Measurements from ENCODE around the gene EFNA3.
A peak's percentile ranks its signal among the peaks of the same experiment; 100 is the strongest.

Gene EFNA3

DNA sequence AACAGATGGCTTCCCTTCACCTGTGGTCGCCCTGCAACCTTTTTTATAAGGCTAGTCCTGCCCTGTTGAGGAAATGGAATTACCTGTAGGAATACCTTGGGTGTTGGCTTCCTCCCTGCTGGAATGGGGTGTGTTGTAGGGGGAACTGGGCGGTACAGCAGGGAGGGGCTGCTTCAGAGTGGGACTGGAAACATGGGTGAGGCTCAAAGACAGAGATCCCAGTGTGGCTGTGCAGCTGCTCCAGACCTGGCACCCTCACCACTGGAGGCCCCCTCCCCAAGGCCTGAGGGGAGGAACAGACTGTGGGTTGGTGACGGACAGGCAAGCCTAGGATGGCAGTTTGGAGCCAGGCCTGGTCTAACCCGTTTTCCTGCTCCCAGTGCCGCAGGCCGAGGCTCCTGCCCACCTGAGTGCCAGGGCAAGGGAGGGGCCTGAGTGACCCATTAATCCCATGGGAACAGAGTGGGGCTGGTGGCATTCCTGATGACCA is 4.5 kb downstream of the EFNA3 start:
- whole genome bisulfite sequencing = 75% methylated on average over 6 of the region's 6 CpGs
- peak overlapping the region; percentile 31 for H4K91ac ChIP-seq (ENCODE audit: low read length)
- no peak overlapping the region for H3K4me2 ChIP-seq (ENCODE audit: low read length, poor library complexity, severe bottlenecking)

GRCh38 chr1:155083865-155084721 is 5.5 kb downstream of the EFNA3 start:
- Histone ChIP-seq H3K4me2 (ENCODE audit: low read length, poor library complexity, severe bottlenecking) (peak overlapping the region; percentile 62), H4K91ac (ENCODE audit: low read length) (no peak overlapping the region), H3K9ac (ENCODE audit: low read length) (peak overlapping the region; percentile 81), H4K8ac (ENCODE audit: low read length) (peak overlapping the region; percentile 65), H2AFZ (ENCODE audit: low read depth, low read length) (peak overlapping the region; percentile 44), H3K4me3 (ENCODE audit: insufficient read depth in 1 of 2, low read depth in 1 of 2, low read length in 2 of 2) (peak overlapping the region in 1 of 2 experiments; percentile 84), H3K4me1 (ENCODE audit: control insufficient read depth, insufficient read depth, low read depth, low read length) (peaks cover 59% of the 10 kb centered on the region), H3K36me3 (ENCODE audit: control insufficient read depth in 1 of 2, insufficient read depth in 2 of 2, low read depth in 1 of 2, low read length in 2 of 2) (peaks cover 0 to 4% of the 10 kb centered on the region in 2 experiments), H3K9me3 (ENCODE audit: control insufficient read depth, low read length) (no peaks in the 10 kb centered on the region), H3K4ac (ENCODE audit: low read depth in 1 of 2, low read length in 2 of 2) (peak overlapping the region in 1 of 2 experiments; percentile 37), H2BK120ac (ENCODE audit: low read depth, low read length) (no peak overlapping the region), H3K79me1 (replicated peaks; ENCODE audit: low read length, poor library complexity, severe bottlenecking) (no peaks in the 10 kb centered on the region), H3K27me3 (ENCODE audit: control insufficient read depth in 1 of 2, insufficient read depth in 1 of 2, low read length in 2 of 2) (peaks cover 51 to 52% of the 10 kb centered on the region in 2 experiments), H2BK12ac (ENCODE audit: low read length in 2 of 2) (peak overlapping the region in 1 of 2 experiments; percentile 0), H3K23ac (ENCODE audit: low read length in 2 of 2) (no peak overlapping the region), H3K14ac (ENCODE audit: low read length in 2 of 2) (peak overlapping the region in 1 of 2 experiments; percentile 6), H2BK15ac (ENCODE audit: low read depth, poor library complexity, severe bottlenecking) (peak overlapping the region; percentile 21), H3K27ac (ENCODE audit: low read length, poor library complexity, severe bottlenecking) (no peak overlapping the region), H2BK5ac (ENCODE audit: low read depth, low read length, poor library complexity, severe bottlenecking) (no peak overlapping the region), H2AK5ac (ENCODE audit: low read length, severe bottlenecking) (no peak overlapping the region), H3K18ac (ENCODE audit: low read depth in 1 of 2, low read length in 2 of 2) (no peak overlapping the region)
- WGBS = 46% methylated on average over 16 of the region's 21 CpGs
- peak; percentile 48 for DNase-seq

More for the DNA sequence above, 4.5 kb downstream of the EFNA3 start:
- Histone ChIP-seq H2BK12ac (ENCODE audit: low read length in 2 of 2) (peak overlapping the region in 1 of 2 experiments; percentile 11), H3K9me3 (ENCODE audit: control insufficient read depth, low read length) (no peaks in the 10 kb centered on the region), H3K4me3 (ENCODE audit: insufficient read depth in 1 of 2, low read depth in 1 of 2, low read length in 2 of 2) (no peak overlapping the region), H3K18ac (ENCODE audit: low read depth in 1 of 2, low read length in 2 of 2) (no peak overlapping the region), H3K27ac (ENCODE audit: low read length, poor library complexity, severe bottlenecking) (no peak overlapping the region), H2BK15ac (ENCODE audit: low read depth, poor library complexity, severe bottlenecking) (no peak overlapping the region), H3K4ac (ENCODE audit: low read depth in 1 of 2, low read length in 2 of 2) (no peak overlapping the region), H2BK120ac (ENCODE audit: low read depth, low read length) (no peak overlapping the region), H2BK5ac (ENCODE audit: low read depth, low read length, poor library complexity, severe bottlenecking) (no peak overlapping the region), H3K14ac (ENCODE audit: low read length in 2 of 2) (no peak overlapping the region), H3K23ac (ENCODE audit: low read length in 2 of 2) (peak overlapping the region in 1 of 2 experiments; percentile 26), H4K8ac (ENCODE audit: low read length) (no peak overlapping the region), H2AK5ac (ENCODE audit: low read length, severe bottlenecking) (no peak overlapping the region), H2AFZ (ENCODE audit: low read depth, low read length) (no peak overlapping the region), H3K9ac (ENCODE audit: low read length) (no peak overlapping the region), H3K4me1 (ENCODE audit: control insufficient read depth, insufficient read depth, low read depth, low read length) (peaks cover 67% of the 10 kb centered on the region), H3K27me3 (ENCODE audit: control insufficient read depth in 1 of 2, insufficient read depth in 1 of 2, low read length in 2 of 2) (peaks cover 54 to 57% of the 10 kb centered on the region in 2 experiments), H3K79me1 (replicated peaks; ENCODE audit: low read length, poor library complexity, severe bottlenecking) (no peaks in the 10 kb centered on the region), H3K36me3 (ENCODE audit: control insufficient read depth in 1 of 2, insufficient read depth in 2 of 2, low read depth in 1 of 2, low read length in 2 of 2) (peaks cover 0 to 4% of the 10 kb centered on the region in 2 experiments)
- DNase-seq = no peak

- Histone ChIP-seq H2BK120ac (ENCODE audit: low read depth, low read length) (peak overlapping the region; percentile 23), H3K4ac (ENCODE audit: low read depth in 1 of 2, low read length in 2 of 2) (no peak overlapping the region), H3K36me3 (ENCODE audit: control insufficient read depth in 1 of 2, insufficient read depth in 2 of 2, low read depth in 1 of 2, low read length in 2 of 2) (peaks cover 0 to 4% of the 10 kb centered on the region in 2 experiments), H3K27ac (ENCODE audit: low read length, poor library complexity, severe bottlenecking) (peak overlapping the region; percentile 89), H3K23ac (ENCODE audit: low read length in 2 of 2) (no peak overlapping the region), H2BK12ac (ENCODE audit: low read length in 2 of 2) (peak overlapping the region in 1 of 2 experiments; percentile 8), H3K9me3 (ENCODE audit: control insufficient read depth, low read length) (no peaks in the 10 kb centered on the region), H2BK15ac (ENCODE audit: low read depth, poor library complexity, severe bottlenecking) (no peak overlapping the region), H2AFZ (ENCODE audit: low read depth, low read length) (peak overlapping the region; percentile 72), H3K14ac (ENCODE audit: low read length in 2 of 2) (no peak overlapping the region), H3K4me3 (ENCODE audit: insufficient read depth in 1 of 2, low read depth in 1 of 2, low read length in 2 of 2) (peak overlapping the region; percentile 73 to 84), H3K4me1 (ENCODE audit: control insufficient read depth, insufficient read depth, low read depth, low read length) (peaks cover 51% of the 10 kb centered on the region), H3K18ac (ENCODE audit: low read depth in 1 of 2, low read length in 2 of 2) (peak overlapping the region in 1 of 2 experiments; percentile 46), H3K9ac (ENCODE audit: low read length) (peak overlapping the region; percentile 81), H2BK5ac (ENCODE audit: low read depth, low read length, poor library complexity, severe bottlenecking) (no peak overlapping the region), H3K27me3 (ENCODE audit: control insufficient read depth in 1 of 2, insufficient read depth in 1 of 2, low read length in 2 of 2) (peaks cover 43 to 44% of the 10 kb centered on the region in 2 experiments), H3K4me2 (ENCODE audit: low read length, poor library complexity, severe bottlenecking) (peak overlapping the region; percentile 92), H4K91ac (ENCODE audit: low read length) (no peak overlapping the region), H4K8ac (ENCODE audit: low read length) (peak overlapping the region; percentile 77), H2AK5ac (ENCODE audit: low read length, severe bottlenecking) (no peak overlapping the region), H3K79me1 (replicated peaks; ENCODE audit: low read length, poor library complexity, severe bottlenecking) (no peaks in the 10 kb centered on the region)
- peak; percentile 96 for DNase-seq
- under 1% methylated on average over 67 of the region's 67 CpGs for WGBS
Measured at GRCh38 chr1:155084722-155085503, 6.3 kb downstream of the EFNA3 start.
